Measurements from ENCODE around the gene KRTAP6-2.

The KRTAP6-2 gene

DNA sequence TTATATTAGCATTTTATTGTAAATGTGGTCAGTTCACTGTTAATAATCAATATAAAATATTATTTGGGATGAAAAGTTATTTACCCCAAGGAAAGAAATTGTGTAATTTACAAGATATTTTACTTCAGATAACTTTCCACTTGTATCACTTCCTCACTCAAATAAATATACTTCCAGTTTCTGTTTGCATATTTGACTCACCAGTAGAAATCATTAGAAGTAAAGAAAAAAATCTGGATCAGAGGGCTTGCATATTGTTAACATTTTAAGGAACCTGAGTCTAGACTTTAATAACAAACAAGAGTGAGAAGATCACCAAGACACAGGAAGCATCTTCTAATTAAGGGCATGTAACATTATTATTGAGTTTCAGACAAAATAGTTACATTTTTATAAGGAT is 21.4 kb upstream of the KRTAP6-2 start:
- Histone ChIP-seq H3K4me3 (ENCODE audit: insufficient read depth, low read depth, low read length, poor library complexity, severe bottlenecking) (no peak overlapping the region), H3K27ac (ENCODE audit: insufficient read depth, low read length, poor library complexity, severe bottlenecking) (no peak overlapping the region), H3K9me3 (ENCODE audit: control insufficient read depth, low read length) (no peaks in the 10 kb centered on the region), H3K27me3 (replicated peaks; ENCODE audit: control insufficient read depth, insufficient read depth, low read length, poor library complexity, severe bottlenecking) (no peaks in the 10 kb centered on the region), H3K36me3 (ENCODE audit: control insufficient read depth, insufficient read depth, low read length) (no peaks in the 10 kb centered on the region), H3K4me1 (ENCODE audit: control insufficient read depth, insufficient read depth, low read length, poor library complexity, severe bottlenecking) (no peaks in the 10 kb centered on the region)
- no peak for DNase-seq

DNA sequence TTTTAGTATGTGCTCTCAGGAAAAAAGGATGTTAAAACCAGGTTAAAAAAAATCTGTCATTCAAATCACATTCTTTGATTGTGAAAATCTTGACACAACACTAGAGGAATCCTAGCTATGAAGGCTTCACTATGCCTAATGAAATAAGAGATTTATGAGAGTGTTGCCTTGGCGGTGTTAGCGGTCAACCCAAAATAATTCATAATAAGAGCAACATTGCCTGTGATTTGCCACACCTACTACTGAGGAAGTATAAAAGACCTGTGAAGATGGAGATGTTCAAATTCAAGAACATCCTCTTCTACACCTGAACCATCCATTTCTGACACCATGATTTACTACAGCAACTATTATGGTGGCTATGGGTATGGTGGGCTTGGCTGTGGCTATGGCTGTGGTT is 17.4 kb upstream of the KRTAP6-2 start, which contains the start of gene KRTAP20-1:
Gene KRTAP20-1, plus strand, starts transcription at position 301 of the 400 bp plus-strand sequence. Its CDS starts 30 bp downstream, at position 331.
- Histone ChIP-seq H3K27ac (ENCODE audit: insufficient read depth, low read length, poor library complexity, severe bottlenecking) (no peak within 1 kb of the TSS), H3K9me3 (ENCODE audit: control insufficient read depth, low read length) (no peaks in the 10 kb centered on the region), H3K27me3 (replicated peaks; ENCODE audit: control insufficient read depth, insufficient read depth, low read length, poor library complexity, severe bottlenecking) (no peaks in the 10 kb centered on the region), H3K36me3 (ENCODE audit: control insufficient read depth, insufficient read depth, low read length) (no peaks in the 10 kb centered on the region), H3K4me1 (ENCODE audit: control insufficient read depth, insufficient read depth, low read length, poor library complexity, severe bottlenecking) (no peaks in the 10 kb centered on the region), H3K4me3 (ENCODE audit: insufficient read depth, low read depth, low read length, poor library complexity, severe bottlenecking) (no peak within 1 kb of the TSS)
- no peak for DNase-seq

DNA sequence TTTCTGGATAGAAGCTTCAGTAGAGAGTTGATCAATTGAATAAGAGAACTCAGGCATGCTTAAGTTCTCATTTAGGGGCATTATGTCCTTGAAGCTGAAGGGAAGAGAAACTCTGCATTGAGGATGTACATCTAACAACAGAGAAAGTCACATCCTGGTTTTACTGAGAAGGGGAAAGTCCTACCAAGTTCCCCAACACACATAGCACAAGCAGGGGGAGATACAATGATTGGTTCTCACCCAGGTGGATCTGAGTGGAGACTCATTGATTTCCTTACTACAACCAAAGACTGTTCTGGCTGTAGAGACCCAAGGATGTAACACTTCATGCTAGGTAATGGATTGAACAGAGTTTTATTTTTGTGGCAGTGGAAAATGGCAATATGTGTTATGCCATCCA is 16.5 kb upstream of the KRTAP6-2 start:
- H3K9me3 ChIP-seq (ENCODE audit: control insufficient read depth, low read length), result no peaks in the 10 kb centered on the region
- H3K36me3 ChIP-seq (ENCODE audit: control insufficient read depth, insufficient read depth, low read length), result no peaks in the 10 kb centered on the region
- no peak overlapping the region for H3K27ac ChIP-seq (ENCODE audit: insufficient read depth, low read length, poor library complexity, severe bottlenecking)
- no peak overlapping the region for H3K4me3 ChIP-seq (ENCODE audit: insufficient read depth, low read depth, low read length, poor library complexity, severe bottlenecking)
- H3K4me1 ChIP-seq (ENCODE audit: control insufficient read depth, insufficient read depth, low read length, poor library complexity, severe bottlenecking), result no peaks in the 10 kb centered on the region
- no peak for DNase-seq
- no peaks in the 10 kb centered on the region for H3K27me3 ChIP-seq (replicated peaks; ENCODE audit: control insufficient read depth, insufficient read depth, low read length, poor library complexity, severe bottlenecking)

DNA sequence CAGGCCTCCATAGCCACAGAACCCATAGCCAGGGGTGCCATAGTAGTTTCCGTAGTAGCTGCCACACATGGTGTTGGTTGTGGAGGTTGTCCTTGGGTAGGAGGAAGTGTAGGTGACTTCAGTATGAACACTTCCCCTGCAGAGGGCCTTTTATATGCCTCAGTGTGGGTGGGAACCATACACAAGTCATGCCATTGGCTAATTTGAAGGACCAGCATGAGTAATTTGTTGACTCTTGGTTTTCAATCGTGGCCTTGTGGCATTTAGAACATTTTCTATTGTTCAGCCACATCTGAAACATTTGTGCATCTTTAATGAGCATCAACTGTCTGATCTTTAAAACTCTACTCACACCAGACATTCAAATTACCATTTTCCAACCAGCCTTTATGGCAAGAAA is 15.1 kb upstream of the KRTAP6-2 start, which contains the start of gene KRTAP6-1:
Gene KRTAP6-1, minus strand, starts transcription at position 95 of the 400 bp plus-strand sequence. Its CDS starts 26 bp downstream, at position 69.
- Histone ChIP-seq H3K27ac (ENCODE audit: insufficient read depth, low read length, poor library complexity, severe bottlenecking) (no peak within 1 kb of the TSS), H3K4me3 (ENCODE audit: insufficient read depth, low read depth, low read length, poor library complexity, severe bottlenecking) (no peak within 1 kb of the TSS), H3K27me3 (replicated peaks; ENCODE audit: control insufficient read depth, insufficient read depth, low read length, poor library complexity, severe bottlenecking) (no peaks in the 10 kb centered on the region), H3K36me3 (ENCODE audit: control insufficient read depth, insufficient read depth, low read length) (no peaks in the 10 kb centered on the region), H3K9me3 (ENCODE audit: control insufficient read depth, low read length) (no peaks in the 10 kb centered on the region), H3K4me1 (ENCODE audit: control insufficient read depth, insufficient read depth, low read length, poor library complexity, severe bottlenecking) (no peaks in the 10 kb centered on the region)
- no peak for DNase-seq

DNA sequence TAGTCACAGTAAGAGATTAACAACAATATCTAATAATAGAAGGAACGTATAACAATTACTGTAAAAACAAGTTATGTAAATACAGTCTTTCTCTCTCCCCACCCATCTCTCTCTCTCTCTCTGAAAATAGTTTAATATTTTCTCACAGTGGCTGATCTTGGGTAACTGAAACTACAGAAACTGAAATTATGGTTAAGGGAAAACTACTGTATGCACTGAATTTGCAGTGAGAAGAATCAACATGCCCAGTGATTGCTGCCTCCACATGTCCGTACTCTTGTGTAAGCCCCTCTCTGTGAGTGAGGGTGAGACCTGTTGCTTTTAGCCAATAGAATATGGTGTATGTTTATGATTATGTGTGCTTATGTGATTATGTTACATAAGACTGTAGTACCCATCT is 13.4 kb upstream of the KRTAP6-2 start:
- DNase-seq, result no peak
- Histone ChIP-seq H3K4me3 (ENCODE audit: insufficient read depth, low read depth, low read length, poor library complexity, severe bottlenecking) (no peak overlapping the region), H3K36me3 (ENCODE audit: control insufficient read depth, insufficient read depth, low read length) (no peaks in the 10 kb centered on the region)

DNA sequence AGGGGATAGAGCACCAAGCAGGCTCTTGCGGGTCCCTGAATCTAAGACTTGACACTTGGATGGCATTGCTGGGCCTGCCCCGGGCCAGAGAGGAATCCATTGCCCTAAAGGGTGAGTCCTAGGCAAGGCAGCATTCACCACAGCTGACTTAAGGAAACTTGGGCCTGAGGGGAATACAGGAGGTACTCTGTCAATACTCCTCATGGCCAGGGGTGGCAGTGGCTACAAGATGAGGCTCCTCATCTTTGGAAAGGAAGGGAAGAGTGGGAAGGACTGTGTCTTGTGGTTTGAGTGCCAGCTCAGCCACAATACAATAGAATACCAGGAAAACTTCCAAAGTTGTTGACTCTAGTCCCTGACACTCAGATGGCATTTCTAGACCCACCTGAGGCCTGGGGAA is 7.3 kb upstream of the KRTAP6-2 start:
- H3K27me3 ChIP-seq (replicated peaks; ENCODE audit: control insufficient read depth, insufficient read depth, low read length, poor library complexity, severe bottlenecking), result no peaks in the 10 kb centered on the region
- H3K4me1 ChIP-seq (ENCODE audit: control insufficient read depth, insufficient read depth, low read length, poor library complexity, severe bottlenecking), result no peaks in the 10 kb centered on the region
- H3K27ac ChIP-seq (ENCODE audit: insufficient read depth, low read length, poor library complexity, severe bottlenecking), result no peak overlapping the region
- no peak overlapping the region for H3K4me3 ChIP-seq (ENCODE audit: insufficient read depth, low read depth, low read length, poor library complexity, severe bottlenecking)
- no peak for DNase-seq
- H3K36me3 ChIP-seq (ENCODE audit: control insufficient read depth, insufficient read depth, low read length), result no peaks in the 10 kb centered on the region
- H3K9me3 ChIP-seq (ENCODE audit: control insufficient read depth, low read length), result no peaks in the 10 kb centered on the region

More for the DNA sequence above, 13.4 kb upstream of the KRTAP6-2 start:
- H3K27me3 ChIP-seq (replicated peaks; ENCODE audit: control insufficient read depth, insufficient read depth, low read length, poor library complexity, severe bottlenecking), result no peaks in the 10 kb centered on the region
- no peaks in the 10 kb centered on the region for H3K4me1 ChIP-seq (ENCODE audit: control insufficient read depth, insufficient read depth, low read length, poor library complexity, severe bottlenecking)
- H3K27ac ChIP-seq (ENCODE audit: insufficient read depth, low read length, poor library complexity, severe bottlenecking), result no peak overlapping the region
- no peaks in the 10 kb centered on the region for H3K9me3 ChIP-seq (ENCODE audit: control insufficient read depth, low read length)

DNA sequence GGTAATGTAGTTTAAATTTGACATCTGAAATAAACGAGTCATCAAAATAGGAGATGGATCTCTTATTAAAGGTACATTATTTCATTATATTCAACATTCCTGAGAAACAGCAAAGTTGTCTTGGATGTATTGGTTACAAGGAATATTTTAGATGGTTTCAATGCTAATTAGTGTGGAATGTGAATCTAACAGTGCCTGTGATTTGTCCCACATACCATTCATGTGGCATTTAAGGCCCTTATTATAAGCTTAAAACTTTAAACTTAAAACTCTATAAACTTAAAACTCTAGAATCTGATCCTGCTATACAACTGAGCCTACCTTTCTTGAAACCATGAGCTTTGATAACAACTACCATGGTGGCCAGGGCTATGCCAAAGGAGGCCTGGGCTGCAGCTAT is 2.1 kb upstream of the KRTAP6-2 start, which contains the start of gene KRTAP22-1:
Gene KRTAP22-1, plus strand, starts transcription at position 301 of the 400 bp plus-strand sequence.
- no peak within 1 kb of the TSS for H3K4me3 ChIP-seq (ENCODE audit: insufficient read depth, low read depth, low read length, poor library complexity, severe bottlenecking)
- no peaks in the 10 kb centered on the region for H3K4me1 ChIP-seq (ENCODE audit: control insufficient read depth, insufficient read depth, low read length, poor library complexity, severe bottlenecking)
- no peaks in the 10 kb centered on the region for H3K27me3 ChIP-seq (replicated peaks; ENCODE audit: control insufficient read depth, insufficient read depth, low read length, poor library complexity, severe bottlenecking)
- no peaks in the 10 kb centered on the region for H3K9me3 ChIP-seq (ENCODE audit: control insufficient read depth, low read length)
- H3K27ac ChIP-seq (ENCODE audit: insufficient read depth, low read length, poor library complexity, severe bottlenecking), result no peak within 1 kb of the TSS
- no peak for DNase-seq
- no peaks in the 10 kb centered on the region for H3K36me3 ChIP-seq (ENCODE audit: control insufficient read depth, insufficient read depth, low read length)

DNA sequence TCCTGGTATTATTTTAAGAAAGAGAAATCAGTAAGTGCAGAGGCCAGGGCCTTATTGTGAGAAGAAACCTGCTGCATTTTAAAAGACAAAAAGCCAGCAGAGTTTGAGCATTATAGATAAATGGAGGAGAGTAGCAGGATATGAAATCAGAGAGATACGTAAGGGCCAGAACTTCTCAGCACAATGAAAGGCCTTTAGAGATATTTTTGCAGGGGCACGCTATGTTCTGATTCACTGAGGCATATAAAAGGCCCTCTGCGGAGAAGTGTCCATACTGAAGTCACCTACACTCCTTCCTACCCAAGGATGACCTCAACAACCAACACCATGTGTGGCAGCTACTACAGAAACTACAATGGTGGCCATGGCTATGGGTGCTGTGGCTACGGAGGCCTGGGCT is 6.6 kb downstream of the KRTAP6-2 start, which contains the start of gene KRTAP6-3:
Gene KRTAP6-3, plus strand, starts transcription at position 301 of the 400 bp plus-strand sequence. Its CDS starts 6 bp downstream, at position 307.
- no peak for DNase-seq
- H3K9me3 ChIP-seq (ENCODE audit: control insufficient read depth, low read length), result no peaks in the 10 kb centered on the region
- no peaks in the 10 kb centered on the region for H3K4me1 ChIP-seq (ENCODE audit: control insufficient read depth, insufficient read depth, low read length, poor library complexity, severe bottlenecking)
- H3K36me3 ChIP-seq (ENCODE audit: control insufficient read depth, insufficient read depth, low read length), result no peaks in the 10 kb centered on the region
- no peaks in the 10 kb centered on the region for H3K27me3 ChIP-seq (replicated peaks; ENCODE audit: control insufficient read depth, insufficient read depth, low read length, poor library complexity, severe bottlenecking)
- no peak within 1 kb of the TSS for H3K4me3 ChIP-seq (ENCODE audit: insufficient read depth, low read depth, low read length, poor library complexity, severe bottlenecking)
- H3K27ac ChIP-seq (ENCODE audit: insufficient read depth, low read length, poor library complexity, severe bottlenecking), result no peak within 1 kb of the TSS

DNA sequence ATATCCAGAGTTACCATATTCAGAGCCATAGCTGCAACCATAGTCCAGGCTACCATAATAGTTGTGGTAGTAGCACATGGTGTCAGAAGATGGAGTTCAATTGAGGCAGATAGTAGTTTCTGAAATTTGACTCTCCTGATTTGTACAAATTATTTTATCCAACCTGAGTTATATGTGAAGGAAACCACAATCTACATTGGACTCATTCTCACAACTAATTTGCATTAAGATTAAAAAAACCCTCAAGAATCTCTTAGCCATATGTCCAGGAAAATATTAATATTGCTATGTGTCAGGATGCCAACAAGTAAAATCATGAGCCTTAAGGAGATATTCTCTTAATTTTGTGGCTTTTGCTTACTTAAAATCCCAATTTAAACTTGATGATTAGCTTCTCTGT is 8.4 kb downstream of the KRTAP6-2 start, which contains the start of gene KRTAP22-2:
Gene KRTAP22-2, minus strand, starts transcription at position 101 of the 400 bp plus-strand sequence.
- no peaks in the 10 kb centered on the region for H3K27me3 ChIP-seq (replicated peaks; ENCODE audit: control insufficient read depth, insufficient read depth, low read length, poor library complexity, severe bottlenecking)
- no peak within 1 kb of the TSS for H3K27ac ChIP-seq (ENCODE audit: insufficient read depth, low read length, poor library complexity, severe bottlenecking)
- H3K36me3 ChIP-seq (ENCODE audit: control insufficient read depth, insufficient read depth, low read length), result no peaks in the 10 kb centered on the region
- H3K4me1 ChIP-seq (ENCODE audit: control insufficient read depth, insufficient read depth, low read length, poor library complexity, severe bottlenecking), result no peaks in the 10 kb centered on the region
- no peak for DNase-seq
- H3K9me3 ChIP-seq (ENCODE audit: control insufficient read depth, low read length), result no peaks in the 10 kb centered on the region
- no peak within 1 kb of the TSS for H3K4me3 ChIP-seq (ENCODE audit: insufficient read depth, low read depth, low read length, poor library complexity, severe bottlenecking)

DNA sequence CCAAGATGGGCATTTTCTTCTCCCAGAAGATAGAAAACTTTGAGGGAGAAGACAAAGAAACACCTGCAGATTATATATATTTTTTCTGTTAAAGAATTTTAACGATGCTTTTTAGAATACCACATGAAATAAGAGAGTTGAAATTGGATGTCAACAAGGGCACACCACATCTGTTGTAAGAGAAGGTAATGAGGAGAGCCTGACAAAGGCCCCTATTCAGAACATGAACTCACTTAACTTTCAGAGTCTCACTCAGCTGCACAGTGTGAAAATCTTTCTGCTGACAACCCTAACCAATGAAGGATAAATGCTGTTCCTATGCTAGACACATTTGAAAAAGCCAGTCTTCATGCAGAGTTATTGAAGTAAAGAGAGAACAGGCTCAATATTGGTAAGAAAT is 15.8 kb downstream of the KRTAP6-2 start:
- Histone ChIP-seq H3K4me1 (ENCODE audit: control insufficient read depth, insufficient read depth, low read length, poor library complexity, severe bottlenecking) (no peaks in the 10 kb centered on the region), H3K27me3 (replicated peaks; ENCODE audit: control insufficient read depth, insufficient read depth, low read length, poor library complexity, severe bottlenecking) (no peaks in the 10 kb centered on the region), H3K4me3 (ENCODE audit: insufficient read depth, low read depth, low read length, poor library complexity, severe bottlenecking) (no peak overlapping the region), H3K27ac (ENCODE audit: insufficient read depth, low read length, poor library complexity, severe bottlenecking) (no peak overlapping the region), H3K36me3 (ENCODE audit: control insufficient read depth, insufficient read depth, low read length) (no peaks in the 10 kb centered on the region), H3K9me3 (ENCODE audit: control insufficient read depth, low read length) (no peaks in the 10 kb centered on the region)
- DNase-seq, result no peak
